HepG2 (cell line): ENCODE results near the gene CARHSP1. TPM values are rescaled to one million over a fixed set of nuclear protein-coding genes. Genes with fewer than 3 reads are reported as not detected.
A peak's percentile ranks its signal among the peaks of the same experiment; 100 is the strongest.

Experiments
- ATF6 ChIP-seq: sonication (generic); formaldehyde crosslinking; conservative IDR thresholded peaks from 2 replicates; pipeline ENCODE4 v1.4.0; 2020; ENCODE audit warnings: missing genetic modification reagents
- HMGXB3 ChIP-seq: sonication (generic); formaldehyde crosslinking; IDR thresholded peaks from 2 replicates; pipeline ENCODE4 v1.4.0; 2020; ENCODE audit warnings: missing genetic modification reagents, borderline replicate concordance
- KAT2B ChIP-seq: fragments of 150-350 bp; IDR thresholded peaks from 2 replicates; pipeline ENCODE4 v1.6.1; 2014; ENCODE audit warnings: low read depth, low read length, borderline replicate concordance
- MYPOP ChIP-seq: sonication (generic); formaldehyde crosslinking; IDR thresholded peaks from 2 replicates; pipeline ENCODE4 v1.8.1; 2023; ENCODE audit warnings: mild to moderate bottlenecking, moderate library complexity, missing genetic modification reagents
- PBX3 ChIP-seq: sonication (generic); formaldehyde crosslinking; IDR thresholded peaks from 2 replicates; pipeline ENCODE4 v1.8.1; 2023; ENCODE audit warnings: missing genetic modification reagents, inconsistent platforms, borderline replicate concordance
- RCOR2 ChIP-seq: IDR thresholded peaks from 2 replicates; pipeline ENCODE4 v1.6.1; 2016; ENCODE audit warnings: missing biosample characterization, missing genetic modification reagents
- SMAD3 ChIP-seq: sonication (generic); formaldehyde crosslinking; IDR thresholded peaks from 2 replicates; pipeline ENCODE4 v1.4.0; 2020; ENCODE audit warnings: missing genetic modification reagents
- SSRP1 ChIP-seq: IDR thresholded peaks from 2 replicates; pipeline ENCODE4 v1.6.1; 2016; ENCODE audit warnings: control low read depth
- THAP11 ChIP-seq: IDR thresholded peaks from 2 replicates; pipeline ENCODE4 v1.6.1; 2016; ENCODE audit warnings: missing biosample characterization, missing genetic modification reagents
- ZNF317 ChIP-seq: sonication (generic); formaldehyde crosslinking; IDR thresholded peaks from 2 replicates; pipeline ENCODE4 v1.5.0; 2020; ENCODE audit warnings: mild to moderate bottlenecking, missing genetic modification reagents
- polyA plus RNA-seq, 8 experiments: library from polyadenylated mRNA; depleted of rRNA in 3 of 8; stranded (reverse) in 7 of 8; unstranded in 1 of 8; fragments of >200 nt; fragmentation: Illumina TruSeq in 4 of 8; extraction: Trizol in 4 of 8; gene quantifications; 2 replicates each; pipeline versions ENCODE4 v1.2.1 to v1.2.3, GENCODE V29; 2011 to 2016; ENCODE audit warnings: low read depth in 4 of 8, missing spikeins in 1 of 8, mixed read lengths in 1 of 8; ENCODE audit not compliant: insufficient read depth in 1 of 8
- total RNA-seq, 5 experiments: library from RNA; depleted of rRNA; stranded (reverse); fragments of >200 nt; fragmentation: Illumina TruSeq; extraction: Trizol; gene quantifications; 2 replicates each; pipeline ENCODE4 v1.2.3, GENCODE V29; 2016; ENCODE audit warnings: low read depth in 1 of 5
- TF ChIP-seq, protein P1 (sequence below): sonication (generic); formaldehyde crosslinking; IDR thresholded peaks from 2 replicates; pipeline ENCODE4 v1.4.0; 2020; ENCODE audit warnings: low read depth, mild to moderate bottlenecking, missing genetic modification reagents
- TF ChIP-seq, protein P2 (sequence below): IDR thresholded peaks from 2 replicates; pipeline ENCODE4 v1.4.0; 2020; ENCODE audit warnings: mild to moderate bottlenecking, missing genetic modification reagents

Gene CARHSP1
- total and polyA plus RNA-seq, 2 of the 13 experiments (the other 11 are each of a cell fraction or from before 2014, with no cell fraction given): 173 to 345 TPM

DNA sequence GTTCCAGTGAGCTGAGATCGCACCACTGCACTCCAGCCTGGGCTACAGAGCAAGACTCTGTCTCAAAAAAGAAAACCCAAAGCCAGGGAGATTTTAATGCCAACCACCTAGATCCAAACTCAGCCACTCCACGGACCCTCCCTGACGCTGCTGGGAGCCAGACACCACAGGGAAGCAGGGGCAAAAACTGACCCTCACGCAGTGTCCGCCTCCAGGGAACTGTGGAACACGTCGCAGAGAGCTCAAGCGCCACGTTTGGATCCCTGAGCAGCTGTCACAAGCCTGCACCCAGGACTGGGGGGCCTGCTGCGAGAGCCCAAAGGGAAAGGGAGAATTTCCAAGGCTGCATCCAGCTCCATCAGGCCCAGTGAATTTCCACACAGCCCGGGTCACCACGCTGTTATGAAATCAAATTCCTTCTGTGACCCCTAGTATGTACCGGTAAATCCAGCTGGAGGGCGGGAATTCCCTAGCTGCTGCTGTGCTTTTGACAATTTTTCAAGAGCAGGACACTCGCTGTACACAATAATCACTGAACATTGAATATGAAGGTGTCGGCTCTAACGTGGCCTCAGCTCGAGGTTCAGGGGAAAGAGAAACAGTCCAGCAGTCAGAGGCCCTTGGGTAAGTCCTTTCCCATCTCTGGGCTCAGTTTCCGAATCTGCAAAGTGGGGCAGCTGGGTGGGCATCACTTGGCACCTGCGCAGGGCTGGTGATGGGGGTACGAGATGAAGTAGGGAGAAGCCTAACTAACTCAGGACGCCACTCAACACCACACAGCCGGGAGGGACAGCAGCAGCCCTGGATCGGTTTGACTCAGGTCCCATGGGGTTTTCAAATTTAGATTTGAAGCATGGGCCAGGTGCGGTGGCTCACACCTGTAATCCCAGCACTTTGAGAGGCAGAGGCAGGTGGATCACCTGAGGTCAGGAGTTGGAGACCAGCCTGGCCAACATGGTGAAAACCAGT is 8.6 kb downstream of the CARHSP1 start (continued):
- TF ChIP-seq, protein P1, sequence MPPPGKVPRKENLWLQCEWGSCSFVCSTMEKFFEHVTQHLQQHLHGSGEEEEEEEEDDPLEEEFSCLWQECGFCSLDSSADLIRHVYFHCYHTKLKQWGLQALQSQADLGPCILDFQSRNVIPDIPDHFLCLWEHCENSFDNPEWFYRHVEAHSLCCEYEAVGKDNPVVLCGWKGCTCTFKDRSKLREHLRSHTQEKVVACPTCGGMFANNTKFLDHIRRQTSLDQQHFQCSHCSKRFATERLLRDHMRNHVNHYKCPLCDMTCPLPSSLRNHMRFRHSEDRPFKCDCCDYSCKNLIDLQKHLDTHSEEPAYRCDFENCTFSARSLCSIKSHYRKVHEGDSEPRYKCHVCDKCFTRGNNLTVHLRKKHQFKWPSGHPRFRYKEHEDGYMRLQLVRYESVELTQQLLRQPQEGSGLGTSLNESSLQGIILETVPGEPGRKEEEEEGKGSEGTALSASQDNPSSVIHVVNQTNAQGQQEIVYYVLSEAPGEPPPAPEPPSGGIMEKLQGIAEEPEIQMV (CRISPR knock-in tag): no peak
- TF ChIP-seq ATF6 (no peak), RCOR2 (CRISPR knock-in tag) (peak; percentile 85), SMAD3 (no peak; the same call in none of the 2 replicates), KAT2B (no peak), THAP11 (CRISPR knock-in tag) (peak; percentile 79), HMGXB3 (CRISPR knock-in tag) (peak; percentile 87), MYPOP (CRISPR knock-in tag) (no peak; the same call in 1 of the 2 replicates), SSRP1 (CRISPR knock-in tag) (peak; percentile 88; the same call in 1 of the 2 replicates), ZNF317 (peak; percentile 82), PBX3 (0 out of 2 replicates have a peak, but pooled peaks have one; percentile 60)
- TF ChIP-seq, protein P2, sequence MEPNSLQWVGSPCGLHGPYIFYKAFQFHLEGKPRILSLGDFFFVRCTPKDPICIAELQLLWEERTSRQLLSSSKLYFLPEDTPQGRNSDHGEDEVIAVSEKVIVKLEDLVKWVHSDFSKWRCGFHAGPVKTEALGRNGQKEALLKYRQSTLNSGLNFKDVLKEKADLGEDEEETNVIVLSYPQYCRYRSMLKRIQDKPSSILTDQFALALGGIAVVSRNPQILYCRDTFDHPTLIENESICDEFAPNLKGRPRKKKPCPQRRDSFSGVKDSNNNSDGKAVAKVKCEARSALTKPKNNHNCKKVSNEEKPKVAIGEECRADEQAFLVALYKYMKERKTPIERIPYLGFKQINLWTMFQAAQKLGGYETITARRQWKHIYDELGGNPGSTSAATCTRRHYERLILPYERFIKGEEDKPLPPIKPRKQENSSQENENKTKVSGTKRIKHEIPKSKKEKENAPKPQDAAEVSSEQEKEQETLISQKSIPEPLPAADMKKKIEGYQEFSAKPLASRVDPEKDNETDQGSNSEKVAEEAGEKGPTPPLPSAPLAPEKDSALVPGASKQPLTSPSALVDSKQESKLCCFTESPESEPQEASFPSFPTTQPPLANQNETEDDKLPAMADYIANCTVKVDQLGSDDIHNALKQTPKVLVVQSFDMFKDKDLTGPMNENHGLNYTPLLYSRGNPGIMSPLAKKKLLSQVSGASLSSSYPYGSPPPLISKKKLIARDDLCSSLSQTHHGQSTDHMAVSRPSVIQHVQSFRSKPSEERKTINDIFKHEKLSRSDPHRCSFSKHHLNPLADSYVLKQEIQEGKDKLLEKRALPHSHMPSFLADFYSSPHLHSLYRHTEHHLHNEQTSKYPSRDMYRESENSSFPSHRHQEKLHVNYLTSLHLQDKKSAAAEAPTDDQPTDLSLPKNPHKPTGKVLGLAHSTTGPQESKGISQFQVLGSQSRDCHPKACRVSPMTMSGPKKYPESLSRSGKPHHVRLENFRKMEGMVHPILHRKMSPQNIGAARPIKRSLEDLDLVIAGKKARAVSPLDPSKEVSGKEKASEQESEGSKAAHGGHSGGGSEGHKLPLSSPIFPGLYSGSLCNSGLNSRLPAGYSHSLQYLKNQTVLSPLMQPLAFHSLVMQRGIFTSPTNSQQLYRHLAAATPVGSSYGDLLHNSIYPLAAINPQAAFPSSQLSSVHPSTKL (CRISPR knock-in tag): peak; percentile 94
